ENCODE results near the gene SNX1.

- TF ChIP-seq CTCF (IDR thresholded peaks at IDR 0.05) (no peak), POLR2A (IDR thresholded peaks at IDR 0.05) (no peak)
Observed at GRCh38 chr15:64141798-64142512, 46.2 kb downstream of the SNX1 start.
